ENCODE data around the gene SERGEF.

SERGEF gene

DNA sequence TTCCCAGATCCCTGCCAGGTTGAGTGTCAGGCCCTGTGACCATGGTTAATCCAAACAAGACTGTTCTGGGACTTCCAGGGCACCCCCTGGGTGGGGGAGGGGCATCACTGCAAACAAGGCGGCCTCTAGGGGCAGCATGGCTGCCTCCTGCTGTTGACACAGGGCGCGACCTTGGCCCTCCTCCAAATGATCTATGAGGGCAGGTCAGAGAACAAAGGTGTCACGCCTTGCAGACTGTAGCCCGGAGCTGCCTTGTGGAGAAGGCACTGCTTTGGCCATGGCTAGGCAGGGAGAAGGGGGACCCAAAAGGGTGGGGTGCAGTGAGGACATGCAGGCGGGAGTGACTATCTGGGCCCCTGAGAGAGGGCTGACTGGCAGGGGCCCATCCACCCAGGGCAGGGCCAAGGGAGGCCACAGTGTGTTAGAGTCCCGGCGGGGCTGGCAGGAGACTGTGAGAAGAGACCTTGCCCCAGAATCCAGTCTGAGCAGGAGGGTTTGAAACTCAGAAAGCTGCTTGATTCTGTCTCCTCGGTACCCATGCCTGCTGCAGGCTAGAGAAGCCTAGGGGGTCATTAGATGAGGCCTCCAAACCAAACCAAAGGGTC lies 242.7 kb downstream of the SERGEF start:
- no peak for DNase-seq (ENCODE audit: low read depth)

GRCh38 chr11:17769218-17769617 lies 243.6 kb downstream of the SERGEF start:
- DNase-seq (ENCODE audit: low read depth) = no peak

DNA sequence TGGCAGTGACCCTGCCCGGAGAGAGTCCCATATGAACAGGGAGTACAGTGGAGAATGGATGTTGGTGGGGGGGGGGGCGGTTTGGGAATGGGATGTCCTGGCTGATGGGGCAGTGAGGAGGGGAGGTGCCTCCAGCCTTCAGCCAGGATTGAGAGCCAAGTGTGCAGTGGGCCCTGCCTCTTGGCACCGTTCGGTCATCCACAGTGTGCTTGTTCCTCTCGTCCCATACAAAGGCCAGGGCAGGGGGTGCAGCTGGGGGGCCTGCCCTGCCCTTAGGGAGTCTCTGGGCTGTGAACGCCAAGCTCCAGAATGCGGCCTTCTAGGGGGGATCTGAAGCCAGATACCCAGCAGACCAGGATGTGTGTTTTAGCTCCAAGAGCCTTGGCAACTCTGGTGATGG lies 244.3 kb downstream of the SERGEF start:
- no peak for DNase-seq (ENCODE audit: low read depth)

- DNase-seq (ENCODE audit: low read depth) = no peak
These were observed 244.9 kb downstream of the SERGEF start for GRCh38 chr11:17767914-17768313.

DNA sequence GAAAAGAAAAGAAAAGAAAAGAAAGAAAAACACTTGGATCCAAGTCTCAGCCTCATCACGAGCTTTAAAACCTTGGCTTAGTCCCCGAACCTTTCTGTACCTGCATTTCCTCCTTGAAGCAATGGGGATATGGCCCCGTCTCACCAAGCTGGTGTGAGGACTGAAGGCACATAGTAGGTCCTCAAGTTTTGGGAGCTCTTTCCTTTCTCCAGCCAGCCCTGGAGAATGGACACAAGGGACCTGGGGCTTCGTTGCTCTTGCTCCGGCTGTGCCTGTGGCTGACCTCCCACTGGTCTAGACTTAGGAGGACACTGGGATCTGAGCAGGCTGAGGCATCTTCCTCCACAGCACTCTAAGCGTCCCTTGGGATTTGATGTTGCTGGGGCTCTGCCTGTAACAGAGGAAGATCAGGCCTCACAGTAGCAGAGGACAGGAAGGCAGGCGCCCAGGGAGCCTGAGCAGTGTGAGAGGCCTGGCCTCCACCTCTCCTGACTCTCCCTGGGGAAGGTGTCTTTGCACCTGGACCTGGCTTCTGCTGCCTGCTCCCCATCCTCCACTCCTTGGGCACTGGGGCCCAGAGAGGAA lies 245.5 kb downstream of the SERGEF start:
- DNase-seq (ENCODE audit: low read depth) = peak; percentile 8

- DNase-seq (ENCODE audit: low read depth) = no peak
These were observed 246.3 kb downstream of the SERGEF start for GRCh38 chr11:17766590-17766989.

DNA sequence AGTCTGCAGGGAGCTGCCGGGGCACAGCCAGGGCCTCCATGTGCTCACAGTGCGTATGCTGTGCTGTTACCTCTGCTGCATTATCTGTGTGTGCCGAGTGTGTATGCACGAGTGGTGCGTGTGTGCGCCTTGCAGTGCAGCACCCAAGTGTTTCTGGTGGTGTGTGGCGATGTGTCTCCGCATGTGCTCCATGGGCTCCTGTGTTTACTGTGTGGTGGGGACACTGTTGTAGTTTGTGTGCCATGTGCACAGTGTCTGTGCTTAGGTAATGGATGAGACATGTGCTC lies 246.8 kb downstream of the SERGEF start:
- no peak for DNase-seq (ENCODE audit: low read depth)

- no peak for DNase-seq (ENCODE audit: low read depth)
These were observed 247.3 kb downstream of the SERGEF start for GRCh38 chr11:17765356-17766072.

DNA sequence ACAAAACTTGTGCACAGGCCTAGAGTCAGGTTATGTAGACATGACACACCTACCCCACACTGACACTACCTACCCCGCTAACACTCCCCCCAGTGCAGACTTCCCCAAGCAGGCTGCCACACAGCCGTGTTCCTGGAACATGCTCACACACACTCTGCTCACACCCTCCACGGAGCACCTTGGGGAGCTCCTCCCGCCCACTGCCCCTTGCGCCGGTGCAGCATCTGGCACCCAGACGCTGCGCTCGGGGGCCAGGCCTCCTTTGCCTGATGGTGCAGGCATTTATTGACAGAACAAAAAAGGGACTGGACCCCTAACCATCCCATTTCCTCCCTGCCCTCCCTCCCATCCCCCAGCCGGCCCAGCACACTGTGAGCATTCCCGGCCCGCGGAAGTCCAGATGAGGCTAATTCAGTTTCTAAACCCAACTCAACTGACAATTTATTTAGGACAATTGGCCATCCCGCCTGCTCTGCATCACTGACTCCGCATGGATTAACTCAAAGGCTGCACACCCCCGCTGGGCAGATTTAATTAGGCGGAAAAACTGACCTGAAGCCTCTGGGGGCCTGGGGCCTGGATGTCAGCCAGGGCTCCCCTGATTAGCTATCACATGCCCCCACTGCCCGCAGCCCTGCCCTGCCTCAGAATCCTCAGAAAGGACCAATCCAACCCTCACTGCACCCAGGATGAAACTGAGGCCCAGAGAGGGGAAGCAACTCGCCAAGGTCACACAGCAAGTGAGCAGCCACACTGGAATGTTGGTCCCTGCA lies 248.2 kb downstream of the SERGEF start:
- no peak for DNase-seq (ENCODE audit: low read depth)

- no peak for DNase-seq (ENCODE audit: low read depth)
These were observed 249.1 kb downstream of the SERGEF start for GRCh38 chr11:17763703-17764102.

GRCh38 chr11:17763244-17763643 lies 249.6 kb downstream of the SERGEF start:
- DNase-seq (ENCODE audit: low read depth) = no peak

- no peak for DNase-seq (ENCODE audit: low read depth)
These were observed 250.4 kb downstream of the SERGEF start for GRCh38 chr11:17762309-17762974.

DNA sequence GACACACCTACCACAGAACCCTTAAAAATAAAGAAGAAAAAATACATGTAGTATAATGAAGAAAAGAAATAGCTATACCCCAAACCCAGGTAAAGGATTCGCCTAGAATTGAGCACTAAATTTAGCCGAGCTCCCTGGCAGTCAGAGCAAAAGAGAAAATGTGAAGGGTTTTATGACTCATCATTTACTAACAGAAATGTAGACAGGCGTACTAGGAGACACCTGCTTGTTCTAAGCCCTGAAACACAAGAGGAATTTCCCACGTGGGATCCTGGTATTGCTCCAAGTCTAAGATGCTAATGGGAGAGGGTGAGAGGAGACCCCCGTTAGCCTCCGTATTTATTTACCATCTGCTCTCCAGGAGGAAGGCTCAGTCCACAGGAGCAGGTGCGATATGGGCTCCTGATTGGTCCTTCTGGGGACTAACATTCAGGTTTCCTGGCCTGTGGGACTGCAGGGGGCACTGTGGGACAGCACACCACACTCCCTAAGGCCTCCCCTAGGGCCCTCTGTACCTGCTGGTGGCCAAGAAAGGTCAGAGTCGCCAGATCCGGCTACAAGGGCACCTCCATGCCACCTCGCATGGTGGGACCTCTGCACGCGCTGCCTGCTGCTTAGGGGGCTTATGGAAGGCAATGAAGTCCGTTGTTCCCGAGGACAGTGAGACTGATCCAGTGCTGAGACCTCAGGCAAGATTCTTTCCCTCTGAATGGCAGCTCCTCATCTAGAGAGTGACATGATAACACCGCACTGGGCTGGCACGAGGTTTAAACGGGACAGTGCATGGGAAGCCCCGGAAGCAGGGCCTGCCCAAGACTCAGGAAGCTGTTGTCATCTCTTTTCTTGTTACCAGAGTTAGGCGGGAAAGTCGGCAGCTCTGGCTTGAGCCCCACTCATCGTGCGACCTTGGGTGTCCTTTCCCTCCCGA lies 252.5 kb downstream of the SERGEF start:
- peak; percentile 24 for DNase-seq (ENCODE audit: low read depth)

- DNase-seq (ENCODE audit: low read depth) = no peak
These were observed 257.0 kb downstream of the SERGEF start for GRCh38 chr11:17755891-17756290.

DNA sequence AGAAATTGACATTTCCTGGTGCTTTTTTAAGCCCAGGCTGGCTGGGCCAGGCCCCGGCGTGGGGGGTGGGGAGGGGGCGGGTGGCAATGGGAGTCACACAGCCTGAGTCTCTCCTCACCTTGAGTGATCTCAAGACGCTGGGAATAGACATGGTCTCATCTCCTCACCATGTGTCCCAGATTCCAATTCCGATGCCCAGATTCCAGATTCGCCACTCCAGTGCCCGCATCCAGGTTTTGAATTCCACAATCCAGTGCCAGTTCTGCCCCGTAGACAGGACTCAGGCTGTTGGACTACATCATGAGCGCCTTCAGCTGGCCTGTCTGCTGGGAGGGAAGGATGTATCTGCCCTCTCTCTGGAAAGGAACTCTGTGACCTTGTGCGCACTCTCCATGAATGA lies 259.2 kb downstream of the SERGEF start:
- no peak for DNase-seq (ENCODE audit: low read depth)

GRCh38 chr11:17753153-17753552 lies 259.7 kb downstream of the SERGEF start:
- DNase-seq (ENCODE audit: low read depth) = no peak

DNA sequence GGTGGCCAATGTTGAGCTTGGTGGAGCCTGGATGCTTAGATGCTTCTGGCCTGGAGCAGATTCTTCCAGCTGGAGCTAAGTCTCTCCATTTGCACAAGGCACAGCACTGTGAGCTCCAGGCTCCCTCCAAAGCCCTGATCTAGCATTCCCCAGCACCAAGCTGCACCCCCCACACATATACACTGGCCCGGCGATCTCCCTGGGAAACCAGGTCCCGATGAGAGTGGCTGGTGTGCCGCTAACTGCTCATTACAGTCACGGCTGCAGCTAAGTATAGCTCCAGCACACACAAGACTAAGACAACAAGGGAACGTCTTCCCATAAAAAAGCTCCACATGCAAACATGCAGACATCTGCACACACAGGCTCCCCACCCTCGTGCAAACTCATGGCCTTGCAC lies 260.7 kb downstream of the SERGEF start:
- no peak for DNase-seq (ENCODE audit: low read depth)

GRCh38 chr11:17751558-17751957 lies 261.3 kb downstream of the SERGEF start:
- DNase-seq (ENCODE audit: low read depth) = no peak

GRCh38 chr11:17750801-17751165 lies 262.1 kb downstream of the SERGEF start:
- DNase-seq (ENCODE audit: low read depth) = no peak

GRCh38 chr11:17750013-17750800 lies 262.6 kb downstream of the SERGEF start:
- DNase-seq (ENCODE audit: low read depth) = no peak

All from fibroblast of gingiva (primary cell).